ENCODE measurements around the gene ITIH3.
"Not testable (repeated sequence)": the region's sequence is repeated elsewhere in the genome, so short reads cannot be mapped to it uniquely, and the experiment has no call there.

ITIH3 gene, protein sequence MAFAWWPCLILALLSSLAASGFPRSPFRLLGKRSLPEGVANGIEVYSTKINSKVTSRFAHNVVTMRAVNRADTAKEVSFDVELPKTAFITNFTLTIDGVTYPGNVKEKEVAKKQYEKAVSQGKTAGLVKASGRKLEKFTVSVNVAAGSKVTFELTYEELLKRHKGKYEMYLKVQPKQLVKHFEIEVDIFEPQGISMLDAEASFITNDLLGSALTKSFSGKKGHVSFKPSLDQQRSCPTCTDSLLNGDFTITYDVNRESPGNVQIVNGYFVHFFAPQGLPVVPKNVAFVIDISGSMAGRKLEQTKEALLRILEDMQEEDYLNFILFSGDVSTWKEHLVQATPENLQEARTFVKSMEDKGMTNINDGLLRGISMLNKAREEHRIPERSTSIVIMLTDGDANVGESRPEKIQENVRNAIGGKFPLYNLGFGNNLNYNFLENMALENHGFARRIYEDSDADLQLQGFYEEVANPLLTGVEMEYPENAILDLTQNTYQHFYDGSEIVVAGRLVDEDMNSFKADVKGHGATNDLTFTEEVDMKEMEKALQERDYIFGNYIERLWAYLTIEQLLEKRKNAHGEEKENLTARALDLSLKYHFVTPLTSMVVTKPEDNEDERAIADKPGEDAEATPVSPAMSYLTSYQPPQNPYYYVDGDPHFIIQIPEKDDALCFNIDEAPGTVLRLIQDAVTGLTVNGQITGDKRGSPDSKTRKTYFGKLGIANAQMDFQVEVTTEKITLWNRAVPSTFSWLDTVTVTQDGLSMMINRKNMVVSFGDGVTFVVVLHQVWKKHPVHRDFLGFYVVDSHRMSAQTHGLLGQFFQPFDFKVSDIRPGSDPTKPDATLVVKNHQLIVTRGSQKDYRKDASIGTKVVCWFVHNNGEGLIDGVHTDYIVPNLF

DNA sequence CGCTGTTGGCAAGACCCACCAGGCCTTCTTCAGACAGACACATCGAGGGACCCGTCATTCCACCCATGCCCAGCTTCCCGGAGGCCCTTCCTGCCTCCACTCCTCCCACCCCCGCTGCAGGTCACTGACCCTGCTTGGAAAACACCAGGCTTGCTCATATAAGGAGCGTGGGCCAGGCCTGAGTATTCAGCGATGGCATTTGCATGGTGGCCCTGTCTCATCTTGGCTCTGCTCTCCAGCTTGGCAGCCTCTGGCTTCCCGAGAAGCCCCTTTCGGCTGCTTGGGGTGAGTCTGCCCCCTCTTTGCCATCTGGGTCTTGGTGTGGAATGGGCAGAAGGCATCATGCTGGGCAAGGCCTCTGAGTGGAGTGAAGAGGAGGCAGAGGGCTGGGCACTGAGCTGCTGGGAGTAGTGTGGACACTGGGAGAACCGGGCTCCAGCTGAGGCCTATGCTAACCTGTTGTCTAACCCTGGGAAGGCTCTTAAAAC is at the start of gene ITIH3:
TSS of gene ITIH3 (plus strand) at position 185 of the 488 bp plus-strand sequence. CDS start at position 193, 8 bp downstream.
- DNase-seq (ENCODE audit: low spot score) = no peak

DNA sequence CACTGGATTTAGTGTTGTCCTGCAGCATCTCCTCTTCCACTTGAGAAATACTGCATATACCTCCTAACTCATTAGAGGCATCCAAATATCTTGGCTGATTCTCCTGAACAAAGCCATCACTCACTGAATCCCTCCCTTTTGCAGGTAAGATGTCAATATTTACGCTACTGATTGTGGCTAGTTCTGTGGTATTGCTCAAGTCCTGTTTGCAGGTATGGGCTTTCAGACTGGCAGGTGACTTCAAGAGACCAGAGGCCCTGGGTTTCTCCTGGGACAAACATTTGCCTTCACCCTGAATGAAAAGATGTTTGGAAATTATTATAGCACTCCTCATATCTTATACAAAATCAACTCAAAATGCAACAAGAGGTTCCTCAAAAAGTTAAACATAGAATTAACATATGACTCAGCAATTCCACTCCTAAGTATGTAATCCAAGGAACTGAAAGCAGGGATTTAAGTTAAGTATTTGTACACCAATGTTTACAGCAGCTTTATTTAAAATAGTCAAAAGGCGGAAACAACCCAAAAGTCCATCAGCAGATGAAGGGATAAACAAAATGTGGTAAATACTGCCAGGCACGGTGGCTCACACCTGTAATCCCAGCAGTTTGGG is 42.4 kb upstream of the ITIH3 start:
- DNase-seq (ENCODE audit: low spot score) = no peak

DNA sequence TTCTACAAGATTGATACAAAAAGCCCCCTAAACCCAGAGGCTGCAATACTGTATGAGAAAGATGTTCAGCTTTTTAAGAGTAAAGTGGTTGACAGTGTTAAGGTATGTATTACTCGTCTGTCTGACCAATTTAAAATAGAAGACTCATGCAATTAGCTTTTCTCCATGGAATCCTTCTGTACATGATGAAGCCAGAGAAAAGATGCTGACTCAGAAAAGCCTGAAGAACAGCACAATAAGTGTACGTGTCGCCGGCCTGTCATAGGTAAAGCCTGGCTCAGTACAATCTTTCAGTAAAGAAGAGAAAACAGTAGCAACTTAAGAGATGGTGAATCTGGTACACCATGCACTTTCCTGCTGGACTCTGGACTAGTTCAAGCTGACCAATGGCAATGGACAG is 40.2 kb upstream of the ITIH3 start:
- no peak for DNase-seq (ENCODE audit: low spot score)

DNA sequence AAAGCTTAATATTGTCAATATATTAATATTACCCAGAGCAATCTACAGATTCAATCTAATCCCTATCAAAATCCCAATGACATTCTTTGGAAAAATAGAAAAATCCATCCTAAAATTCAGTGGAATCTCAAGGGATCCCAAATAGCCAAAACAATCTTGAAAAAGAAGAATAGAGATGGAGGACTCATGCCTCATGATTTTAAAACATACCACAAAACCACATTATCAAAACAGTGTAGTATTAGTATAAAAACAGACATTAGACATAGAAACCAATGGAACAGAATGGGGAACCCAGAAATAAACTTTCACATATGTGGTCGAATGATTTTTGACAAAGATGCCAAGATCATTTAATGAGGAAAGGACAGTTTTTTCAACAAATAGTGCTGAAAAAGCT is 38.5 kb upstream of the ITIH3 start:
- DNase-seq (ENCODE audit: low spot score) = no peak

DNA sequence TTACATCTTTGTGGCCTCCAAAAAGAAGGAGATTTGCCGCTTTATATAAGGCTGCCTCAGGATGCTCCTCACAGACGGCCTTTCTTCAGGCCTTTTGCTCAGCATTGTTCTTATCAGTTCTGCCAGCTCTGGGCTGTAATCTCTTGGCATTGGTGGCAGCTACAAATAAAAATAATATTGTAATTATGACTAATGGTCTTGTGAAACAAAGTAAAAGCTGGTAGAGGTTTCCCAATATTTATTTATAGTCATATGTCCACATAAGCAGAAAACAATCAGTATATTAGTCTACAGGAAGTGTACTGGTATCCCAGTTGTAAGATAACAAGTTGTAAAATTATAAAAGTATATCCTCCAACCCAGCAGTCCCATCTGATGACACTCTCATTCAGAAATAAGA is 31.1 kb upstream of the ITIH3 start:
- no peak for DNase-seq (ENCODE audit: low spot score)

DNA sequence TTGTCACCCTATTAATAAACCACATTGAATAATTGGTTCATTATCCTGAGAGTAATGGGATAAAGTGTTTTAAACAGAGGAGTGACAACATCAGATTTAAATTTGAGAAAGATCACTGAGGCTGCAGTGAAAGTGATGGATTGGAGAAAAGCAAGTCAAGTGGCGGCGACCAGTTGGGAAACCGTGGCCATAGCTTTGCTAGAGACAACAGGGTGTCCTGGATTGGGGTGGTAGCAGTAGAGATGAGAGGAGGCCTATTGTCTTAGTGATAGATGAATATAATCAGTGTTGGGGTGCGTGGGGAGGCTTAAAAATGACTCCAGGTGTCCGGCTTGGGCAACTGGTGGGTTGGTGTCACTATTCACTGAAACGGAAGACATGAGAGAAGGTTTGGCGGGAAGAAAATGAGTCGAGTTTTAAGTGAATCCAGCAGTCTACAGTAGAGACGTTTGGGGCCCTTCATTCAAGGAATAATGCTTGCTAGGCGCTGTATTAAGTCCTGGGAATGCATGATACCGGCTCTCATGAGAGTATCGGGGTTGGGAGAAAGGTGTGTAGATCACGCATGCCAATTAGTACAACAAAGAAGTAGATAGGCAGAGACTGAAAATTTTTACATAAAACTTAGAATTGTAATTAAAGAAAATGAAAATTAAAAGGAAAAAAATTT is 24.7 kb upstream of the ITIH3 start:
- DNase-seq (ENCODE audit: low spot score) = peak; percentile 15

DNA sequence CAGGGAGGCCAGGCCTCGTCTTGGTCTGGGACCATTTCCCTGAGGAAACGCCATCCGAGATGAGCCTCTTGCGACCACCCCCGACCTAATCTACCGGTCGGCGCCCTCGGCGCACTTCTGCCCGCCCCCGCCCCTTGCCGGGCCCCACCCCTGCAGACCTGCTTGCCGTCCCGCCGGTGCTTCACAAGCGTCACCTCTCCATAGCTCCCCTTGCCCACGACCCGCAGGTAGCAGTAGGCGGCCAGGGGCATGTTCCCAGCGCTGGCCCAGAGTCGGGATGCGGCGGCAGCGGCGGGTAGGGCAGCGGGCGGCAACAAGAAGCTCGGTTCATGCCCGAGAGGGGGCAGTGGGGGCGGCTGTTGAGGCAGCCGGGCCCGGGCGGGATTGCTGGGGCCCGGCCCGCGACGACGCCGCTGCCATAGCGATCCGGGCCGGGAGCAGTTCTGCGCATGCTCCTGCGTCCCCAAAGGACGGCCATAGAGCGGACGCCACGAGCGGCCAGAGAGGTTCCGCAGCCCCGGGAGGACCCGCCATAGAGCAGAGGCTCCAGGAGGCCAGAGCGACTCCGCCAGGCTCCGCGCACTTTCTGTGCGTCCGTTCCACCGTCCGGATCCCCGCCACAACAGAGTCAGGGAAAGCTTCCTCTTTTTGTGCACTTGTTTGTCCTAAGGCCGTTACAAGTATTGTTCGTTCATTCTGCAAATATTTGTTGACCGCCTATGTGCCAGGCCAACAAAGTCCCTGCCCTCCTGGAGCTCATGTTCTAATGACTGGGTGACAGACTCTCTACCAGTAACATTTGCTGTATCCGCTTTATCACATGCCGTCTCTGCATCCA is 23.9 kb upstream of the ITIH3 start, which contains the start of gene NEK4:
TSS of gene NEK4 (minus strand) at position 445 of the 838 bp plus-strand sequence. CDS start at position 251, 194 bp downstream.
- peak; percentile 92 for DNase-seq (ENCODE audit: low spot score)

DNA sequence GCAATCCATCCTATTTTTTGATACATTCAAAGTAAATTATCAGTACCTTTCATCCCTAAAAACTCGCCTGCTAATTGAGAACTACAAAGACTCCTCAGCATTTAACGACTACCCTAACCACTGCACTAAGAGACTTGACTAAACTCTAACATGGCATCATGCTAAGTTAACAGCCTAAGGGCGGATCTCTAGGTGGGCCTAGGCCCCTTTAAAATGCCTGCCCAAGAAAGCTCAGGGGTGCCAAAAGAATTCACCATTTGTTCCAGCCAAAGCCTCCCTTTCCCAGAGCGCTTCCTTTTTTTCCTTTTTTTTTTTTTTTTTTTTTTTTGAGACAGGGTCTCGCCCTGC is 23.3 kb upstream of the ITIH3 start:
- no peak for DNase-seq (ENCODE audit: low spot score)

DNA sequence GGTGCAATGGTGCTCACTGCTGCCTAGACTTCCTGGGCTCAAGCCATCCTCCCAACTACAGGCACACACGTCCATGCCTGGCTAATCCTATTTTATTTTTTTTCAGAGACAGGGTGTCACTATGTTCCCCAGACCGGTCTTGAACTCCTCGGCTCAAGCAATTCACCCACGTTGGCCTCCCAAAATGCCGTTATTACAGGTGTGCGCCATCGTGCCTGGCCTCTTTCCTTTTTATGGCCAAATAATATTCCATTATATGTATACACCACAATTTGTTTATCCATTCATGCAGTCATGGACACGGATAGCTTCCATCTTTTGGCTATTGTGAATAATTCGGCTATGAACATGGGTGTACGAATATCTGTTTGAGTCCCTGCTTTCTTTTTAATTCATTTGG is 22.9 kb upstream of the ITIH3 start:
- DNase-seq (ENCODE audit: low spot score) = no peak

DNA sequence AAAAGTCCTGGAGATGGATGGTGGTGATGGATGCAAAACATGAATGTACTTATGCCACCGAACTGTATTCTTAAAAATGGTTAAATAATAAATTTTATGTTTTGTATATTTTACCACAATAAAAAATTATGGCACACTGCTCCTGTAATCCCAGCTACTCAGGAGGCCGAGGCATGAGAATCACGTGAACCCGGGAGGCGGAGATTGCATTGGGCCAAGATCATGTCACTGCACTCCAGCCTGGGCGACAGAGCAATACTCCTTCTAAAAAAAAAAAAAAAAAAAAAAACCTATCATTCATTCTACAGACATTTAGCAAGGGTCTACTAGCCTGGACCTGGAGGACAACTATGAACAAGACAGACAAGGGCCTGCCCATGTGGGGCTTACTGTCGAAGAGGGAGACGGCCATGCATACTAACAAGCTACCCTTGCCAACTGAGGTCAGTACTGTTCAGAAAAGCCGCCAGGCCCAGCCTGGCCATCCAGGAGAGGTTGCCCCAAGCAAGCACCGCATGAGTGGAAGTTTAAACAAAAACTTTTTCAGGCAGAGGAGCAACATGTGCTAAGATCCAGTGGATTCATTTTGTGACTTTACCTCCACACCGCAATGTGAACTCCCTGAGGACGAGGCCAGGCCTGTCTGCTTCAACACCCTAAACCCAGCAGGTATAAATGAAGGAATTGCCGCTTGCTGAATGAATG is 21.1 kb upstream of the ITIH3 start:
- DNase-seq (ENCODE audit: low spot score) = no peak

DNA sequence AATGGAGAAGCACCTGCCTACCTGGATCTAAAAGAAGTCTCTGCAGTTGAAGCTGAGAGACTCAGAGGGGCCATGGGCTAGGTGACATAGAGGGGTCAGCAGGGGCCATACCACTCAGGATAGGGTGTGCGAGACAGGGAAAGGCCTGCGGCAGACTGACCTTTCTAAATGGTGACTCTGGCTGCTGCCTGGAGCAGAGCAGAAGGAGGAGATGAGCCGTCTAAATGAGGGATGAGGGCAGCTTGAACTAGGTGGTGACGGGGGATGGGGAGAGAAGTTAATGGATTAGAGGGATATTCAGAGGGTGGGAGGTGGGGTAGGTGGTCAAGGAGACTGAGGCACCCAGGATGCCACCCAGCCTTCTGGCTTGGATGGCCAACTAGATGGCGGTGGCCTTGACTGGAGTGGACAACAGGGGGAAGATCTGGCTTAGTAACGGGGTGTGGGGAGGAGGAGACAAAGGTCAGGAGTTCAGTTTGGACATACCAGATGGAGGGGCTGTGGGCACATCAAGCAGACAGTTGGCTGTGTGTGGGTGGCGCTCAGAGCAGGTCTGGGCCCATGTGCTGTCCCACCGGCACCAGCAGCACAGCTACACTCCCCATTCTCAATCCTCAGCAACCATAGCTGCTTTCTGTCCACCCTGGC is 20.4 kb upstream of the ITIH3 start:
- DNase-seq (ENCODE audit: low spot score) = no peak

DNA sequence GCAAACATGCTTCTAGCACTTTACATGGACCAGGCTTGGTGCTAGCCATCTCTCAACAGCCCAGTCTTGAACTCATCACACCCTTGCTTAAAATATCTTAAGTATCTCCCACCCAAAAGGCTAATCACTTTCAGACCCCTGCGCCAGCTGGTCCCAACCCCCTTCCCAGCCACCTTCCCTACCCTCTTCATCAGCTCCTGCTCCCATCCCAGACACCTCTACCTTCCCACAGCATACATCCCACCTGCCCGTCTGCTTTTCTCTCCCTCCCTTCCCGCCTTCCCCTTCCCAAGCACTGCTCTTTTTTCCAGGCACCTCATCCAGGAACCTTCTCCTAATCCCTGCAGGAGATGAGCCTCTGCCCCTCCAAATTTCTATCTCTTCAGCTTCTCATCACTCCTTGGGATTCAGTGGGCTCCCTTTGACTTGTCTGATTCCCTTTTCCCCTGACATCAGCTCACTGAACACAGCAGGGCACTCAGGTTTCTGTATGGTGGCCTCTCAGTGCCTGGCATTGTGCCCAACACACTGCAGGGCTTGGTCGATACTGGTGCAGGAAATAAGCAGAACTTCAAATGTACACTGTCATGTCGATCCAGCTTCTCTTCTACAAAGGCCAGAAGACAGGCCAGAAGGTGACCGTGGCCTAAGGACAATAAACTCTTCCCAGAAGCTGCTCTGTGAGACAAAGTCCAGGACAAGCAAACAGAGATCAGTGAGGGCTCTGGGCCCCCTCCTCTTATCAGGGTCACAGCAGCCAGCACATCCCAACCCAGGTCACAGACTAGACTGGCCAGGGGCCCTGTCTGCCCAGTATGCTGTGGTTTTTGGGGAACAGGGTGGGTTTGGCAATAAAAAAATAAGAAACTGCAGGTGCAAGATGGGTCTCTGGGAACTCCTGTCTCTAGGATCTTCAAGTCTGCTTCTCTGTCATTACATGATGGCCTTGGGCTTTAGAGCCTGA is 19.4 kb upstream of the ITIH3 start:
- DNase-seq (ENCODE audit: low spot score) = no peak

DNA sequence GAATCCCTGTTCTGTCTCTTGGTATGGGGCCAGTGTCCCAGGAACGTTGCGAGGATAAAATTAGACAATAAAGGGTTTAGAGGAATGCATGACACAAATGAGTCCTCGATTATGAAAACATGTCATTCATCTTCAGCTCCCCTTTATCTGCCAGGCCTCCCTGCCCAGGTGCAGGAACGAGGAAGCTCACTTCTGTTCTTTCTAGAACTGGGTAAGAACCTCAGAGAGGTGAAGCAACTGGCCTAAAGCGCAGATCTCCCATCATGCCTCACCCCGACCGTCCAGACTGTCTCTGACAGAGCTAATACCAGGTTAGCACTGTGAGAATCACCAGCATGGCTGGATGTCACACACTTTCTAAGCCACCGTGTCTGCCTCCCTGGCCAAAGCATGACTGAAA is 18.7 kb upstream of the ITIH3 start:
- DNase-seq (ENCODE audit: low spot score) = no peak

DNA sequence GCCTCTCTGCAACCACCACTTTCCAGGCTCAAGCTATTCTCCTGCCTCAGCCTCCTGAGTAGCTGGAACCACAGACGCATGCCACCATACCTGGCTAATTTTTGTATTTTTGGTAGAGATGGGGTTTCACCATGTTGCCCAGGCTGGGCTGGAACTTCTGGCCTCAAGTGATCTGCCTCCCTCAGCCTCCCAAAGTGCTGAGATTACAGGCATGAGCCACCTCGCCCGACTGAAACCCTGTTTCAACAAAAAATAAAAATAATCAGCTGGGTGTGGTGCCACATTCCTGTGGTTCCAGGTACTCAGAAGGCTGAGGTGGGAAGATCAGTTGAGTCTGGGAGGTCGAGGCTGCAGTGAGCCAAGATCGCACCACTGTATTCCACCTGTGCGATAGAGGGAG is 18.1 kb upstream of the ITIH3 start:
- DNase-seq (ENCODE audit: low spot score) = not testable (repeated sequence)

DNA sequence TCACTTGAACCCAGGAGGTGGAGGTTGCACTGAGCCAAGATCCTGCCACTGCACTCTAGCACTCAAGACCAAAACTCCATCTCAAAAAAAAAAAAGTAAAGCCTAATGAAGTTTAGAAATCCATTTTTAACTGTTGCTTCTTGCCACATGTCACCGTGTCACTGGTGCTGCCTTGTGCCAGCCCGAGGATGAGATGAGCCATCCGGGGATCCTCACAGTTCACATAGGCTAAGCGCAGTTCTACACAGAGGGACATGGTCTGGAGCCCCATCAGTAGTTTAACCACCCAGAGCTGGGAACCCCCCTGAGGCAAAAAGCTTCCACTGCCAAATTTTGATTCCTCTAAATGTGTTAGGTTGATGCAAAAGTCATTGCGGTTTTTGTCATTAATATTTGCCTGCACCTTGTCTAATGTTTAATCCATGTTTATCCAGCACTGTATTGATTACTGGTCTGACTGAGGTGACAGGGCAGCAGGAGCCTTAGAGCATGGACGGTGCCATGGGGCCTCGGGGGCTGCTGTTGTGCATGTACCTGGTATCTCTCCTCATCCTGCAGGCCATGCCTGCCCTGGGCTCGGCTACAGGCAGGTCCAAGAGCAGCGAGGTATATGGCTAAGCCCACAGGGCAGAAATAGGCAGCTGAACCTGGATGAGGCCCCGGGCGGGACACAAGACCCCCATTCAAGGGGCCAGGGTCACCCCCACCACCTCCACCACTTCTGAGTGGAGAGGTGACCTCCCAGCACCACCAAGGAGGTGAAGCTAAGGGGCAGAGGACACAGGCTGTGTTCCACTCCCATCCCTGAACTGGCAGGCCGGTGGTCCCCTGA is 17.3 kb upstream of the ITIH3 start, which contains the start of gene ITIH1:
TSS of gene ITIH1 (plus strand) at position 473 of the 832 bp plus-strand sequence. CDS start at position 490, 17 bp downstream.
- DNase-seq (ENCODE audit: low spot score) = no peak

DNA sequence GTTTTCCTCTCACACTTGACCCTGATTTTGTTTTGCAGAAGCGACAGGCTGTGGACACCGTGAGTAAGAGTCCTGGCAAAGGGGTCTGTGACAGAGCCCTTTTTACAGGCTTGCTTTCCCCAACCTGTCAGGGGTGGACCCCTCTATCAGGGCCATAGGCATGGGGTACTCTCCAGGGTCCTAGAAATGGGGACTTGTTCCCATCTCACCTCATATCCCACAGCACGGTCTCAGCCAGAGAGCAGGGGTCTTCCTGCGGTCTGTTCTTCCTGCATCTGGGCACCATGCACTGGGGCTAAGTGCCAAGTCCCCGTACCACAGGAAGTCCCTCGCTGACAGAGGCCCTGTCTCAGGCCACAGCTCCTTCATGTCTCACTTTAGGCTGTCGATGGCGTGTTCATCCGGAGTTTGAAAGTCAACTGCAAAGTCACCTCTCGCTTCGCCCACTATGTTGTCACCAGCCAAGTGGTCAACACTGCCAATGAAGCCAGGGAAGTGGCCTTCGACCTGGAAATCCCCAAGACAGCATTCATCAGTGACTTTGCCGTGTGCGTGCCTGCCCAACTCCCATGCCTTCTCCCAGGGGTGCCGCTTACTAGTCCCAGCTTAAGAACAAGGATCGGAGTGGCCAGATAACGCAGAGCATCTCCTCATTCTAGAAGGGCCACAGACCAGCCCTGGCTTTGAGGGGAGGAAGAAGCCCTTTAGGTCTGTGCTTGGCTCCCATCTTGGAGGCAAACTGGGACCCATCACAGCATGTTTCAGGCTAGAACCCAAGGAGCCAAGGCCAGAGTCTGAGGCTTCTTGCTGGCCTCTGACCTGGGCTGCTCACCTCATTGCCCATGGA is 16.4 kb upstream of the ITIH3 start:
- no peak for DNase-seq (ENCODE audit: low spot score)

Measured in cerebellar cortex (tissue), 1 donor.